NCI-H446 (cell line): ENCODE results near the gene HM13.
"Not testable (repeated sequence)": the region's sequence is repeated elsewhere in the genome, so short reads cannot be mapped to it uniquely, and the experiment has no call there.

Source experiments
- DNase-seq, 2 experiments: peaks; one replicate each; lab custom pipeline; 2025; lab: John Stamatoyannopoulos, UW

The HM13 gene

GRCh38 chr20:31608251-31608945 is 94.2 kb downstream of the HM13 start:
- peak; percentile 18 to 71 for DNase-seq

GRCh38 chr20:31612271-31612640 is 98.0 kb downstream of the HM13 start:
- DNase-seq, result not testable (repeated sequence)

- DNase-seq, result no peak
Measured at GRCh38 chr20:31615416-31615815, 101.2 kb downstream of the HM13 start.

- DNase-seq, result no peak
Measured at GRCh38 chr20:31617432-31618104, 103.3 kb downstream of the HM13 start.
